Chondrocyte (in vitro differentiated cells): ENCODE results near the gene AUTS2. TPM values are rescaled to one million over a fixed set of nuclear protein-coding genes. Genes with fewer than 3 reads are reported as not detected.

ENCODE experiments used
- DNase-seq: peaks from one replicate; pipeline ENCODE4 v3.0.0; 2021; ENCODE audit warnings: mixed read lengths, low spot score
- H3K27ac Mint-ChIP-seq: one replicate; pipeline ENCODE4 v1.8.0; 2021; ENCODE audit warnings: mild to moderate bottlenecking, moderate library complexity, mixed read lengths; ENCODE audit not compliant: unreplicated experiment
- H3K27me3 Mint-ChIP-seq: 2 replicates; pipeline ENCODE4 v1.8.0; 2021; ENCODE audit warnings: low read depth, mixed read lengths
- H3K36me3 Mint-ChIP-seq: 2 replicates; pipeline ENCODE4 v1.8.0; 2021; ENCODE audit warnings: low read depth, mixed read lengths
- H3K4me1 Mint-ChIP-seq: 2 replicates; pipeline ENCODE4 v1.8.0; 2021; ENCODE audit warnings: low read depth, mild to moderate bottlenecking, mixed read lengths
- H3K4me3 Mint-ChIP-seq: one replicate; pipeline ENCODE4 v1.8.0; 2021; ENCODE audit warnings: mild to moderate bottlenecking, moderate library complexity, mixed read lengths; ENCODE audit not compliant: unreplicated experiment
- H3K9me3 Mint-ChIP-seq: 2 replicates; pipeline ENCODE4 v1.8.0; 2021; ENCODE audit warnings: low read depth, mixed read lengths
- CTCF ChIP-seq: fragments of 200-600 bp; sonication (generic); IDR thresholded peaks from 2 replicates; pipeline ENCODE4 v1.5.0; 2021; ENCODE audit warnings: antibody characterized with exemption, mild to moderate bottlenecking, moderate library complexity
- total RNA-seq: library from RNA; stranded (reverse); gene quantifications from 3 replicates; pipeline ENCODE4 v1.2.1, GENCODE V29; 2021

AUTS2 gene
- total RNA-seq, 1 donor from 2014 or later = 31.5 TPM

GRCh38 chr7:70210936-70211310, 612.6 kb downstream of the AUTS2 start:
- Mint-ChIP-seq H3K4me3 (no peak overlapping the region), H3K27ac (no peak overlapping the region), H3K9me3 (no peaks in the 10 kb centered on the region), H3K4me1 (peaks cover 6% of the 10 kb centered on the region), H3K27me3 (no peaks in the 10 kb centered on the region), H3K36me3 (no peaks in the 10 kb centered on the region)
- no peak for TF ChIP-seq CTCF
- no peak for DNase-seq

GRCh38 chr7:70212281-70212680, 614.0 kb downstream of the AUTS2 start:
- H3K27me3 Mint-ChIP-seq = no peaks in the 10 kb centered on the region
- DNase-seq = no peak
- H3K27ac Mint-ChIP-seq = no peak overlapping the region
- TF ChIP-seq CTCF = no peak
- no peaks in the 10 kb centered on the region for H3K9me3 Mint-ChIP-seq
- H3K36me3 Mint-ChIP-seq = no peaks in the 10 kb centered on the region
- peaks cover 9% of the 10 kb centered on the region for H3K4me1 Mint-ChIP-seq
- H3K4me3 Mint-ChIP-seq = no peak overlapping the region

GRCh38 chr7:70214071-70214470, 615.8 kb downstream of the AUTS2 start:
- Mint-ChIP-seq H3K4me1 (peaks cover 9% of the 10 kb centered on the region), H3K9me3 (no peaks in the 10 kb centered on the region), H3K27ac (no peak overlapping the region), H3K27me3 (no peaks in the 10 kb centered on the region), H3K4me3 (no peak overlapping the region), H3K36me3 (no peaks in the 10 kb centered on the region)
- no peak for DNase-seq
- no peak for TF ChIP-seq CTCF

- Mint-ChIP-seq H3K9me3 (no peaks in the 10 kb centered on the region), H3K27me3 (no peaks in the 10 kb centered on the region), H3K27ac (peak overlapping the region; percentile 14), H3K36me3 (no peaks in the 10 kb centered on the region), H3K4me1 (peaks cover 9% of the 10 kb centered on the region), H3K4me3 (no peak overlapping the region)
- no peak for TF ChIP-seq CTCF
- DNase-seq = no peak
Observed at GRCh38 chr7:70215491-70215890, 617.2 kb downstream of the AUTS2 start.

- DNase-seq = no peak
- TF ChIP-seq CTCF = no peak
- H3K36me3 Mint-ChIP-seq = no peaks in the 10 kb centered on the region
- no peaks in the 10 kb centered on the region for H3K27me3 Mint-ChIP-seq
- no peak overlapping the region for H3K4me3 Mint-ChIP-seq
- peaks cover 9% of the 10 kb centered on the region for H3K4me1 Mint-ChIP-seq
- no peak overlapping the region for H3K27ac Mint-ChIP-seq
- H3K9me3 Mint-ChIP-seq = no peaks in the 10 kb centered on the region
Observed at GRCh38 chr7:70217571-70217970, 619.3 kb downstream of the AUTS2 start.
